RPMI8226 (cell line): ENCODE results near the gene LENG8.

Experiments
- DNase-seq: peaks from one replicate; pipeline ENCODE4 v3.0.0-alpha.2; 2015

Gene LENG8

GRCh38 chr19:54424660-54425381 lies 24.2 kb upstream of the LENG8 start:
- DNase-seq = no peak

GRCh38 chr19:54425382-54425723 lies 23.6 kb upstream of the LENG8 start:
- no peak for DNase-seq

GRCh38 chr19:54426291-54426931 lies 22.6 kb upstream of the LENG8 start:
- DNase-seq = peak; percentile 83

- DNase-seq = no peak
These were observed 21.4 kb upstream of the LENG8 start for GRCh38 chr19:54427586-54427985.

- no peak for DNase-seq
These were observed 20.4 kb upstream of the LENG8 start for GRCh38 chr19:54428323-54429175.

- DNase-seq = no peak
These were observed 19.9 kb upstream of the LENG8 start for GRCh38 chr19:54429176-54429495.

GRCh38 chr19:54429545-54430227 lies 19.3 kb upstream of the LENG8 start:
- DNase-seq = no peak

- DNase-seq = peak; percentile 30
These were observed 18.4 kb upstream of the LENG8 start for GRCh38 chr19:54430306-54431254.

- DNase-seq = peak; percentile 32
These were observed 17.7 kb upstream of the LENG8 start for GRCh38 chr19:54431255-54431838.

GRCh38 chr19:54432144-54432738 lies 16.8 kb upstream of the LENG8 start:
- no peak for DNase-seq

- no peak for DNase-seq
These were observed 15.3 kb upstream of the LENG8 start for GRCh38 chr19:54433697-54434096.

- peak; percentile 76 for DNase-seq
These were observed 14.7 kb upstream of the LENG8 start for GRCh38 chr19:54434112-54434872.

- DNase-seq = no peak
These were observed 14.2 kb upstream of the LENG8 start for GRCh38 chr19:54434873-54435214.

- no peak for DNase-seq
These were observed 13.4 kb upstream of the LENG8 start for GRCh38 chr19:54435551-54436016.

GRCh38 chr19:54436031-54436523 lies 12.9 kb upstream of the LENG8 start:
- no peak for DNase-seq

GRCh38 chr19:54436628-54437252 lies 12.3 kb upstream of the LENG8 start:
- no peak for DNase-seq

GRCh38 chr19:54439174-54439851 lies 9.7 kb upstream of the LENG8 start:
- peak; percentile 64 for DNase-seq

- no peak for DNase-seq
These were observed 8.4 kb upstream of the LENG8 start for GRCh38 chr19:54440641-54441040.

- DNase-seq = no peak
These were observed 4.3 kb upstream of the LENG8 start for GRCh38 chr19:54444737-54445136.
